Liver (tissue), 9 donors: ENCODE data around the gene RAB14. TPM values are rescaled to one million over a fixed set of nuclear protein-coding genes. Genes with fewer than 3 reads are reported as not detected.

Experiments used
- DNase-seq: peaks from one replicate; pipeline ENCODE4 v3.0.0-alpha.2; 2017; ENCODE audit warnings: low spot score
- H3K27ac ChIP-seq, 2 donors: one replicate each; pipeline ENCODE4 v1.7.0; 2013; ENCODE audit warnings: inconsistent platforms in 2 of 2, low read length in 2 of 2, control low read depth in 1 of 2, low read depth in 1 of 2, mild to moderate bottlenecking in 1 of 2
- H3K27me3 ChIP-seq, 4 donors: one replicate each; pipeline versions ENCODE4 v1.6.1 to v1.7.0; 2013; ENCODE audit warnings: low read length in 3 of 4, inconsistent platforms in 1 of 4, mild to moderate bottlenecking in 1 of 4, moderate library complexity in 1 of 4; ENCODE audit not compliant: control insufficient read depth in 4 of 4, insufficient read depth in 4 of 4
- H3K36me3 ChIP-seq, 4 donors: one replicate each; pipeline versions ENCODE4 v1.6.1 to v1.7.0; 2013; ENCODE audit warnings: low read length in 3 of 4, mild to moderate bottlenecking in 3 of 4, low read depth in 1 of 4, moderate library complexity in 1 of 4; ENCODE audit not compliant: control insufficient read depth in 4 of 4, insufficient read depth in 3 of 4
- H3K4me1 ChIP-seq, 4 donors: one replicate each; pipeline versions ENCODE4 v1.6.1 to v1.7.0; 2013; ENCODE audit warnings: low read length in 3 of 4, mild to moderate bottlenecking in 3 of 4, moderate library complexity in 1 of 4; ENCODE audit not compliant: control insufficient read depth in 4 of 4, insufficient read depth in 4 of 4
- H3K4me3 ChIP-seq, 3 donors: one replicate each; pipeline versions ENCODE4 v1.6.1 to v1.7.0; 2013; ENCODE audit warnings: low read length in 3 of 3, control low read depth in 1 of 3, low read depth in 1 of 3, mild to moderate bottlenecking in 1 of 3
- H3K9ac ChIP-seq, 2 donors: one replicate each; pipeline ENCODE4 v1.7.0; 2013; ENCODE audit warnings: low read length in 2 of 2, mild to moderate bottlenecking in 2 of 2, moderate library complexity in 2 of 2, control low read depth in 1 of 2, low read depth in 1 of 2
- H3K9me3 ChIP-seq, 4 donors: one replicate each; pipeline versions ENCODE4 v1.6.1 to v1.7.0; 2013; ENCODE audit warnings: low read length in 3 of 4; ENCODE audit not compliant: control insufficient read depth in 4 of 4
- EGR1 ChIP-seq, 2 donors: IDR thresholded peaks; 2 replicates each; pipeline ENCODE4 v1.6.1; 2016 to 2018; ENCODE audit warnings: antibody characterized with exemption in 2 of 2, low read depth in 2 of 2
- FOXA1 ChIP-seq: IDR thresholded peaks from 2 replicates; pipeline ENCODE4 v1.6.1; 2016; ENCODE audit warnings: antibody characterized with exemption
- GABPA ChIP-seq, 2 donors: IDR thresholded peaks in 1 of 2; conservative IDR thresholded peaks in 1 of 2; 2 replicates each; pipeline ENCODE4 v1.6.1; 2016; ENCODE audit warnings: antibody characterized with exemption in 2 of 2, mild to moderate bottlenecking in 1 of 2, moderate library complexity in 1 of 2
- HNF4A ChIP-seq, 2 donors: conservative IDR thresholded peaks; 2 replicates each; pipeline ENCODE4 v1.6.1; 2016; ENCODE audit warnings: antibody characterized with exemption in 2 of 2, mild to moderate bottlenecking in 2 of 2
- JUND ChIP-seq, 2 donors: IDR thresholded peaks; 2 replicates each; pipeline ENCODE4 v1.6.1; 2016; ENCODE audit warnings: antibody characterized with exemption in 2 of 2
- NR2F2 ChIP-seq: IDR thresholded peaks from 2 replicates; pipeline ENCODE4 v1.6.1; 2016; ENCODE audit warnings: antibody characterized with exemption
- RAD21 ChIP-seq, 2 donors: IDR thresholded peaks; 2 replicates each; pipeline ENCODE4 v1.6.1; 2016; ENCODE audit warnings: antibody characterized with exemption in 2 of 2, mild to moderate bottlenecking in 2 of 2
- TAF1 ChIP-seq: conservative IDR thresholded peaks from 2 replicates; pipeline ENCODE4 v1.6.1; 2016; ENCODE audit warnings: antibody characterized with exemption, mild to moderate bottlenecking
- YY1 ChIP-seq: IDR thresholded peaks from 2 replicates; pipeline ENCODE4 v1.6.1; 2016; ENCODE audit warnings: antibody characterized with exemption, mild to moderate bottlenecking
- ZBTB33 ChIP-seq: IDR thresholded peaks from 2 replicates; pipeline ENCODE4 v1.6.1; 2016; ENCODE audit warnings: antibody characterized with exemption
- WGBS: extraction: QIAGEN DNeasy Blood & Tissue Kit; methylation state at CpG from one replicate; pipeline ENCODE4 v1.1.7; 2013; 5-methylcytosine and 5-hydroxymethylcytosine counted together
- polyA plus RNA-seq, 2 donors: library from polyadenylated mRNA; stranded (reverse) in 1 of 2; unstranded in 1 of 2; fragments of 200-250 nt in 1 of 2; fragments of >200 nt in 1 of 2; fragmentation: Nextera tagmentation in 1 of 2; extraction: Ambion mirVana in 1 of 2; gene quantifications; one replicate each; pipeline versions ENCODE4 v1.2.1 to v1.2.3, GENCODE V29; 2013 to 2015
- total RNA-seq, 2 donors: library from RNA; depleted of rRNA; stranded (reverse); fragments of >200 nt; gene quantifications; one replicate each; pipeline ENCODE4 v1.2.3, GENCODE V29; 2014
- TF ChIP-seq, protein P1 (sequence below): fragments of 150-350 bp; IDR thresholded peaks from 2 replicates; pipeline ENCODE4 v1.5.1; 2017; ENCODE audit warnings: improper control_type of control experiment, low read depth, low read length; ENCODE audit not compliant: missing input control
- TF ChIP-seq, protein P2 (sequence below): IDR thresholded peaks from 2 replicates; pipeline ENCODE4 v1.6.1; 2016; ENCODE audit warnings: antibody characterized with exemption, mild to moderate bottlenecking
- TF ChIP-seq, protein P3 (sequence below): IDR thresholded peaks from 2 replicates; pipeline ENCODE4 v1.6.1; 2016; ENCODE audit warnings: antibody characterized with exemption
- donor health status: healthy.
- donor health status: healthy.
- donor health status: healthy.
- donor health status: healthy.
- donor health status: healthy.

Gene RAB14
- total and polyA plus RNA-seq, 4 donors = 25.9 to 48.2 (median 36.5) TPM

DNA sequence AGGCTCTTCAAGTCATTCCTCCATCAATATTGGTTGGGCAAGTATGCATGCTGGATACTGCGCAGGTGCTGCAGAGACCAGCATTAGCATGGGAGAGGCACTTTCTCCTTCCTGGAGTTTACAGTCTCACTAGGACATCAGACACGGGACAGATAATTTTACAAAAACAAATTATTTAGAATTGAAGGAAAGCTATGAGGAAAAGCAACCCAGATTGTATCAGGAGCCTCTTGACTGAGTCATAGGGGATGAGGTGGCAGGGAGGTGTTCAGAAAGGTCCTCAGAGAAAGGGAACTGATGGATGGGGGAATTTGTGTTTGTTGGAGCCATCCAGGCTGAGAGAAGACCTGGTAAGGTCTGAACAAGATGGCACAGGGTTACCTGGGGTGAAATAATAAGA is 24.5 kb upstream of the RAB14 start:
- no peak for DNase-seq
- Histone ChIP-seq H3K27ac (no peak overlapping the region), H3K27me3 (no peaks in the 10 kb centered on the region), H3K4me3 (no peak overlapping the region), H3K9me3 (no peaks in the 10 kb centered on the region), H3K4me1 (no peaks in the 10 kb centered on the region), H3K36me3 (no peaks in the 10 kb centered on the region), H3K9ac (no peak overlapping the region)
- 89% methylated on average over 2 of the region's 2 CpGs for WGBS
- TF ChIP-seq, protein P1, sequence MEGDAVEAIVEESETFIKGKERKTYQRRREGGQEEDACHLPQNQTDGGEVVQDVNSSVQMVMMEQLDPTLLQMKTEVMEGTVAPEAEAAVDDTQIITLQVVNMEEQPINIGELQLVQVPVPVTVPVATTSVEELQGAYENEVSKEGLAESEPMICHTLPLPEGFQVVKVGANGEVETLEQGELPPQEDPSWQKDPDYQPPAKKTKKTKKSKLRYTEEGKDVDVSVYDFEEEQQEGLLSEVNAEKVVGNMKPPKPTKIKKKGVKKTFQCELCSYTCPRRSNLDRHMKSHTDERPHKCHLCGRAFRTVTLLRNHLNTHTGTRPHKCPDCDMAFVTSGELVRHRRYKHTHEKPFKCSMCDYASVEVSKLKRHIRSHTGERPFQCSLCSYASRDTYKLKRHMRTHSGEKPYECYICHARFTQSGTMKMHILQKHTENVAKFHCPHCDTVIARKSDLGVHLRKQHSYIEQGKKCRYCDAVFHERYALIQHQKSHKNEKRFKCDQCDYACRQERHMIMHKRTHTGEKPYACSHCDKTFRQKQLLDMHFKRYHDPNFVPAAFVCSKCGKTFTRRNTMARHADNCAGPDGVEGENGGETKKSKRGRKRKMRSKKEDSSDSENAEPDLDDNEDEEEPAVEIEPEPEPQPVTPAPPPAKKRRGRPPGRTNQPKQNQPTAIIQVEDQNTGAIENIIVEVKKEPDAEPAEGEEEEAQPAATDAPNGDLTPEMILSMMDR = no peak
- TF ChIP-seq, protein P2, sequence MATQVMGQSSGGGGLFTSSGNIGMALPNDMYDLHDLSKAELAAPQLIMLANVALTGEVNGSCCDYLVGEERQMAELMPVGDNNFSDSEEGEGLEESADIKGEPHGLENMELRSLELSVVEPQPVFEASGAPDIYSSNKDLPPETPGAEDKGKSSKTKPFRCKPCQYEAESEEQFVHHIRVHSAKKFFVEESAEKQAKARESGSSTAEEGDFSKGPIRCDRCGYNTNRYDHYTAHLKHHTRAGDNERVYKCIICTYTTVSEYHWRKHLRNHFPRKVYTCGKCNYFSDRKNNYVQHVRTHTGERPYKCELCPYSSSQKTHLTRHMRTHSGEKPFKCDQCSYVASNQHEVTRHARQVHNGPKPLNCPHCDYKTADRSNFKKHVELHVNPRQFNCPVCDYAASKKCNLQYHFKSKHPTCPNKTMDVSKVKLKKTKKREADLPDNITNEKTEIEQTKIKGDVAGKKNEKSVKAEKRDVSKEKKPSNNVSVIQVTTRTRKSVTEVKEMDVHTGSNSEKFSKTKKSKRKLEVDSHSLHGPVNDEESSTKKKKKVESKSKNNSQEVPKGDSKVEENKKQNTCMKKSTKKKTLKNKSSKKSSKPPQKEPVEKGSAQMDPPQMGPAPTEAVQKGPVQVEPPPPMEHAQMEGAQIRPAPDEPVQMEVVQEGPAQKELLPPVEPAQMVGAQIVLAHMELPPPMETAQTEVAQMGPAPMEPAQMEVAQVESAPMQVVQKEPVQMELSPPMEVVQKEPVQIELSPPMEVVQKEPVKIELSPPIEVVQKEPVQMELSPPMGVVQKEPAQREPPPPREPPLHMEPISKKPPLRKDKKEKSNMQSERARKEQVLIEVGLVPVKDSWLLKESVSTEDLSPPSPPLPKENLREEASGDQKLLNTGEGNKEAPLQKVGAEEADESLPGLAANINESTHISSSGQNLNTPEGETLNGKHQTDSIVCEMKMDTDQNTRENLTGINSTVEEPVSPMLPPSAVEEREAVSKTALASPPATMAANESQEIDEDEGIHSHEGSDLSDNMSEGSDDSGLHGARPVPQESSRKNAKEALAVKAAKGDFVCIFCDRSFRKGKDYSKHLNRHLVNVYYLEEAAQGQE = no peak
- TF ChIP-seq JUND (IDR thresholded peaks at IDR 0.05) (no peak), EGR1 (IDR thresholded peaks at IDR 0.05; ENCODE audit: low read depth in 2 of 2) (no peak), YY1 (no peak)

GRCh38 chr9:121225240-121225639 is 23.6 kb upstream of the RAB14 start:
- Histone ChIP-seq H3K27ac (no peak overlapping the region), H3K27me3 (no peaks in the 10 kb centered on the region), H3K36me3 (no peaks in the 10 kb centered on the region), H3K4me1 (no peaks in the 10 kb centered on the region), H3K9ac (no peak overlapping the region), H3K4me3 (no peak overlapping the region), H3K9me3 (no peaks in the 10 kb centered on the region)
- TF ChIP-seq EGR1 (IDR thresholded peaks at IDR 0.05; ENCODE audit: low read depth in 2 of 2) (no peak), RAD21 (IDR thresholded peaks at IDR 0.05) (no peak), NR2F2 (no peak), TAF1 (no peak), ZBTB33 (no peak), HNF4A (conservative IDR thresholded peaks at IDR 0.05) (no peak), GABPA (IDR thresholded peaks at IDR 0.05 in 1 of 2, conservative IDR thresholded peaks at IDR 0.05 in 1 of 2) (no peak), FOXA1 (no peak)
- TF ChIP-seq, protein P1 = no peak
- TF ChIP-seq, protein P3, sequence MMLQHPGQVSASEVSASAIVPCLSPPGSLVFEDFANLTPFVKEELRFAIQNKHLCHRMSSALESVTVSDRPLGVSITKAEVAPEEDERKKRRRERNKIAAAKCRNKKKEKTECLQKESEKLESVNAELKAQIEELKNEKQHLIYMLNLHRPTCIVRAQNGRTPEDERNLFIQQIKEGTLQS = no peak
- TF ChIP-seq, protein P2 = no peak
- 93% methylated on average over 5 of the region's 5 CpGs for WGBS
- DNase-seq = no peak
